NCI-H2171 treated with DMSO at 0.1 percent for 48 hours (cell line): ENCODE results near the gene CAMKK1.
"Not testable (repeated sequence)": the region's sequence is repeated elsewhere in the genome, so short reads cannot be mapped to it uniquely, and the experiment has no call there.

ENCODE experiments used
- DNase-seq: peaks from one replicate; lab custom pipeline; 2025; lab: John Stamatoyannopoulos, UW

Gene CAMKK1

DNA sequence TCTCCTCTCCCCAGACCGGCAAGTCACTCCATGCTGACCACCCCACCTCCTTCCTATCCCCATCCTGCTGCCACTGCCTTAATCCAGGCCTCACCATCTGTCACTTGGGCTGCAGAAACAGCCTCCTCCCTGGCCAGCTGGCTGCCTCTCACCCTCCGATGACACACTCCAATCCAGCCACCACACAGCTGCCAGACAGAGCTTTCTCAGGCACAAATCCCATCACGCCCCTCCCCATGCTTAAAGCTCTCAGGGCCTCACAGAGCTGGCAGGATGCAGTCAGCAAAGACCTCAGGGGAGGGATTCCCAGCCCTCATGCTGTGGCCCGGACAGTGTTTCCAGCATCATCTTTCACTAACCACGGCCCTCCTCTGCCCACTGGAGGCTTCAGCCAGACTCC, 13.7 kb downstream of the CAMKK1 start:
- peak; percentile 94 for DNase-seq

DNA sequence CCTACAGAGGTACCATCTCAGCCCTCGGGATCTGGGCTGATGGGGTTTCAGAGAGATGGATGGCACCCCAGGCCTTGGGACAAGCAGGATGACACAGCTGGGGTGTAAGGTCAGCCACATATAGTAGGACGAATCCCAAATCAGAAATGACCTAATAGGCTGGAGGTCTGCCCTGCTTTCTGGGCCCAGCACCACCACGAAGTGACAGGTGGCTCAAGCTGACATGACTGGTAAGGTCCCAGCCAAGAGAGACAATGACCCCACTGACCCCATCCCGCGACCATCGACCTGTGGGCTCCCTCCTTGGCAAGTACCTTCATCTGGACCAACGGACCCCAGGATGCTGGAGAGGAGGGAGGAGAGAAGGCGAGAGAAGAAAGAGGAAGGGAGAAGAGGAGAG, 15.6 kb downstream of the CAMKK1 start:
- no peak for DNase-seq

- no peak for DNase-seq
Measured at GRCh38 chr17:3875317-3875716, 17.5 kb downstream of the CAMKK1 start.

GRCh38 chr17:3873862-3874261, 19.0 kb downstream of the CAMKK1 start:
- no peak for DNase-seq

GRCh38 chr17:3870871-3871306, 22.0 kb downstream of the CAMKK1 start:
- DNase-seq = no peak

GRCh38 chr17:3867606-3868005, 25.2 kb downstream of the CAMKK1 start:
- no peak for DNase-seq

- DNase-seq = no peak
Measured at GRCh38 chr17:3867106-3867505, 25.7 kb downstream of the CAMKK1 start.

GRCh38 chr17:3866276-3866675, 26.6 kb downstream of the CAMKK1 start:
- DNase-seq = no peak

- DNase-seq = no peak
Measured at GRCh38 chr17:3865176-3865575, 27.7 kb downstream of the CAMKK1 start.

DNA sequence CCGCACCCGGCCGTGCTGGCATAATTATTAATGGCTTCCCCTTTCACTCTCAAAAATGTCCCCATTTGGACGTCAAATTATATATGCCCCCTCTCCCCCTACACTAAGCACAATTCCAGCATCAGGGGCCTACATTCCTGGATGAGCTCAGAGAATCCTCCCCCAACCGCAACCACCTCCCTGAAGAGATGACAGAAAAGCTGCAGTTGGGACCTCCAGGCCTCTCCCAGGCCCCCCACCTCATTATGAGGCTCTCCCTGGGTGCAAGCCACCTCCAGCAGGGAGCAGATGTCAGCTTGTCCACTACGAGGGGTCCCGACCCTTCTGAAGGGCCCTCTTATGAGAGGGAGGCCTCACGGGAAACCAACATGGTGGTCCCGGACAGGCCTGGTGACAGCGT, 28.3 kb downstream of the CAMKK1 start:
- DNase-seq = no peak

- DNase-seq = no peak
Measured at GRCh38 chr17:3861761-3862681, 30.8 kb downstream of the CAMKK1 start.

GRCh38 chr17:3860939-3861700, 31.7 kb downstream of the CAMKK1 start:
- no peak for DNase-seq

- no peak for DNase-seq
Measured at GRCh38 chr17:3859940-3860339, 32.9 kb downstream of the CAMKK1 start.

DNA sequence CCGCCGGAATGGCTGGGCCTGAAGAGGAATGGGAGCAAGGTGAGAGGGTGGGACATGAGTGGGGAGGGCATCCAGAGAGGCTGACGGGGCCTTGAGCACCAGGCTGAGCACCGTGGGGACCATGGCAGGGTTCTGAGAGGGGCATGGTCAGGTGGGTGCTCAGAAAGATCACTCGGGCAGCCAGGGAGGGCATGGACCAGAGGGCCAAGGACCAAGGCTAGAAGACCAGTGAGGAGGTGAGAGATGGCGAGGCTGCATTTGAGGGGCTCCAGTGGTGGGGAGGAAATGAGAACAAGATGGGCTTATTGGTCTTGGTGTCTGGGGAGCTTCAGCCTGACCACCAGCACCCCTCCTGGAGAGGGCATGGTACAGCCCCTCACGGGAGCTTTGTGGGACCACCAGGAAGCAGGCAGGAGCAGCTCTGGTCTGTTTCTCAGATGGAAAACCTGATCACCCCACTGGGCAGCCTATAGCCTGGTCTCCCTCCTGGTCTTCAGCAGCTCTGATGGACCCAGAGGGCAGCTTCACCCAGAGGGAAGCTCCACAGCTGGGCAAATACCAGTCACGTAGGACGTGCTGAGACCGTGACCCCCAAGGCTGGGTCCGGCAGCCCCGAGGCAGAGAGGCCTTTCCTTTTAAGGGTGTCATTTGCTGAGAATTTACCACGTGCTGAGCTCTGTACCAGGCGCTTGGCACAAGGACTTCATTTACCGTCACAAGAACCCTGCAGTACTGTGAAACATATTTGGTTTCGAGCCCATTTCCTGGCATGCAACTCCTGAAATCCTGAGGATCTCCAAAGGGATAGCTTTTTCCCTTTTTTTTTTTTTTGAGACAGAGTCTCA, 35.4 kb downstream of the CAMKK1 start:
- no peak for DNase-seq

GRCh38 chr17:3854204-3854603, 38.6 kb downstream of the CAMKK1 start:
- DNase-seq = not testable (repeated sequence)

DNA sequence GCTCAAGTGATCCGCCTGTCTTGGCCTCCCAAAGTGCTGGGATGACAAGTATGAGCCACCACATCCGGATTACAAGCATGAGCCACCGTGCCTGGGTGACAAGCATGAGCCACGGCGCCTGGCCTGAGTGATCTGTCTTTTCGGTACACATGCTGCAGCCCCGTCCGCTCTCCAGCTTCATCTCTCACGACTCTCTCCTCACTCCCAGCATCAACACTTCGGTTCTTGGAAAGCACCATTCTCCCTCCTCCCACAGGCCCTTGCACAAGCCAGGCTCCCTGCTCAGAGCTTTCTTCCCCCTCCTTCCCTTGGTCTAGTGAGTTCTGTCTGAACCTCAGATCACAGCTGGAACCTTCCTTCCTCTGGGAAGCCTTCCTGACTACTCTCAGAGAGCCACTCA, 40.3 kb downstream of the CAMKK1 start:
- DNase-seq = no peak

GRCh38 chr17:3851461-3852100, 41.3 kb downstream of the CAMKK1 start:
- no peak for DNase-seq

GRCh38 chr17:3848229-3848835, 44.5 kb downstream of the CAMKK1 start:
- DNase-seq = no peak

- DNase-seq = no peak
Measured at GRCh38 chr17:3847165-3847670, 45.6 kb downstream of the CAMKK1 start.

DNA sequence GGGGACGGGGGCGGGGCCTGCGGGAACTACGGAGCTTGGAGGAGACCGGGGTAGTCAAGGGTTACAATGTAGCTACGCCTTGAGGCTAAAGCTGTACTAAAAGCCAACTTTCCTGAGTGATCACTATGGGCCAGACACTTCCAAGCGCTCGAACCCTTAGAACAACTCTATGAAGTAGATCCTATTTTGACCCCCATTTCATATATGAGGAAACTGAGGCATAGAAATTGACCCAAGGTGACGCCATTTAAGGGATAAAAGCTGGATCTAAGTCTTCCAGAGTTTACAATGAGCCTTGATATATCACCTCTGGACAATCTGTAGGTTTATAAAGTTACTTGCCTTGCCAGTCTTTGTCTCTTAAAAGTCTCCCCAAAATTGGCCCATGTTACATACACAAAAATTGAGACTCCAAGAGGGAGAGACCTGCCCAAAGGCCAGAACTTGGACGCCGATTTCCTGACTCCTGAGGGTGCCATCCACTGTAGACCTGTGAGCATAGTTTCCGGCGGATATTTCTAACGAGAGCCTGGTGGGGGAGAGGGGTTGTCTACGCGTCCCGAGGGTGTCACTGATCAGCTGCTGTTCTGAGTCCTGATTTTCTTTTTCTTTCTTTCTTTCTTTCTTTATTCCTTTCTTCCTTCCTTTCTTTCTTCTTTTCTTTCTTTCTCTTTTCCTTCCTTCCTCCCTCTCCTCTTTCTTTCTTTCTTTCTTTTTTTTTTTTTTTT, 46.3 kb downstream of the CAMKK1 start:
- DNase-seq = no peak
